Hepatocyte (in vitro differentiated cells): ENCODE measurements around the gene LRRFIP1. TPM values are rescaled to one million over a fixed set of nuclear protein-coding genes. Genes with fewer than 3 reads are reported as not detected.

Experiments
- DNase-seq: peaks from one replicate; pipeline ENCODE4 v3.0.0-alpha.2; 2016; ENCODE audit warnings: low spot score
- H2AFZ ChIP-seq: fragments of 200-600 bp; sonication (generic); 2 replicates; pipeline ENCODE4 v1.6.0; 2016; ENCODE audit warnings: antibody characterized with exemption, mild to moderate bottlenecking
- H3K27ac ChIP-seq: fragments of 200-600 bp; sonication (generic); 2 replicates; pipeline ENCODE4 v1.5.1; 2016; ENCODE audit warnings: mild to moderate bottlenecking
- H3K27me3 ChIP-seq: fragments of 200-600 bp; sonication (generic); 2 replicates; pipeline ENCODE4 v1.6.1; 2016
- H3K36me3 ChIP-seq: fragments of 200-600 bp; sonication (generic); replicated peaks from 2 replicates; pipeline ENCODE4 v1.5.1; 2016; ENCODE audit warnings: low read depth; ENCODE audit not compliant: insufficient read depth
- H3K4me1 ChIP-seq: fragments of 200-600 bp; sonication (generic); 2 replicates; pipeline ENCODE4 v1.5.1; 2016; ENCODE audit warnings: mild to moderate bottlenecking, moderate library complexity; ENCODE audit not compliant: insufficient read depth
- H3K4me2 ChIP-seq: fragments of 200-600 bp; sonication (generic); 2 replicates; pipeline ENCODE4 v1.6.0; 2016
- H3K4me3 ChIP-seq: fragments of 200-600 bp; sonication (generic); 2 replicates; pipeline ENCODE4 v1.5.1; 2016; ENCODE audit warnings: mild to moderate bottlenecking
- H3K79me2 ChIP-seq: fragments of 200-600 bp; sonication (generic); 2 replicates; pipeline ENCODE4 v1.6.0; 2017; ENCODE audit warnings: mild to moderate bottlenecking
- H3K9me2 ChIP-seq: fragments of 200-600 bp; sonication (generic); replicated peaks from 2 replicates; pipeline ENCODE4 v1.6.0; 2017; ENCODE audit warnings: mild to moderate bottlenecking; ENCODE audit not compliant: insufficient read depth
- H3K9me3 ChIP-seq: fragments of 200-600 bp; sonication (generic); 2 replicates; pipeline ENCODE4 v1.5.1; 2016; ENCODE audit warnings: low read depth, mild to moderate bottlenecking
- H4K20me1 ChIP-seq: fragments of 200-600 bp; sonication (generic); 2 replicates; pipeline ENCODE4 v1.6.0; 2016; ENCODE audit warnings: mild to moderate bottlenecking; ENCODE audit not compliant: insufficient read depth, poor library complexity, severe bottlenecking
- CTCF ChIP-seq: fragments of 200-600 bp; sonication (generic); IDR thresholded peaks from 2 replicates; pipeline ENCODE4 v1.5.1; 2016; ENCODE audit warnings: antibody characterized with exemption, mild to moderate bottlenecking; ENCODE audit not compliant: poor library complexity
- EZH2 ChIP-seq: fragments of 200-600 bp; sonication (generic); IDR thresholded peaks from 2 replicates; pipeline ENCODE4 v1.6.1; 2016; ENCODE audit warnings: antibody characterized with exemption, mild to moderate bottlenecking, borderline replicate concordance
- EZH2phosphoT487 ChIP-seq: fragments of 200-600 bp; sonication (generic); IDR thresholded peaks from one replicate; pipeline ENCODE4 v1.6.1; 2018; ENCODE audit warnings: antibody characterized with exemption, mild to moderate bottlenecking, low read depth, moderate library complexity; ENCODE audit not compliant: unreplicated experiment, severe bottlenecking
- WGBS: methylation state at CpG from one replicate; pipeline ENCODE4 v1.1.6; 2016; ENCODE audit warnings: low lambda C conversion rate; ENCODE audit errors: missing lambda C conversion rate; 5-methylcytosine and 5-hydroxymethylcytosine counted together
- polyA plus RNA-seq: library from polyadenylated mRNA; unstranded; fragments of >200 nt; fragmentation: Nextera tagmentation; extraction: Ambion mirVana; gene quantifications from 2 replicates; pipeline ENCODE4 v1.2.1, GENCODE V29; 2016
- total RNA-seq: library from RNA; depleted of rRNA; stranded (reverse); fragments of >200 nt; gene quantifications from 2 replicates; pipeline ENCODE4 v1.2.3, GENCODE V29; 2014

LRRFIP1 gene
- total and polyA plus RNA-seq, 2 experiments from 2014 or later: 42.7 to 64.1 TPM

GRCh38 chr2:237698358-237698694 lies 70.9 kb downstream of the LRRFIP1 start:
- peaks cover 97% of the 10 kb centered on the region for H3K79me2 ChIP-seq
- H3K4me1 ChIP-seq: peaks cover 83% of the 10 kb centered on the region
- H4K20me1 ChIP-seq: peaks cover 82% of the 10 kb centered on the region
- H3K9me3 ChIP-seq: no peaks in the 10 kb centered on the region
- no peaks in the 10 kb centered on the region for H3K27me3 ChIP-seq
- H3K4me3 ChIP-seq: no peak overlapping the region
- no peak overlapping the region for H2AFZ ChIP-seq
- WGBS: 76% methylated on average over 5 of the region's 5 CpGs
- peak overlapping the region; percentile 12 for H3K4me2 ChIP-seq
- H3K36me3 ChIP-seq: no peaks in the 10 kb centered on the region
- no peak for TF ChIP-seq EZH2phosphoT487
- TF ChIP-seq EZH2: no peak
- no peak for TF ChIP-seq CTCF
- H3K27ac ChIP-seq: peak overlapping the region; percentile 21
- H3K9me2 ChIP-seq: no peaks in the 10 kb centered on the region
- DNase-seq: no peak

- no peak overlapping the region for H2AFZ ChIP-seq
- H4K20me1 ChIP-seq: peaks cover 71% of the 10 kb centered on the region
- peak overlapping the region; percentile 69 for H3K4me2 ChIP-seq
- H3K9me2 ChIP-seq: no peaks in the 10 kb centered on the region
- no peaks in the 10 kb centered on the region for H3K9me3 ChIP-seq
- TF ChIP-seq EZH2 (no peak), CTCF (no peak), EZH2phosphoT487 (no peak)
- H3K4me3 ChIP-seq: no peak overlapping the region
- H3K27ac ChIP-seq: peak overlapping the region; percentile 20
- no peaks in the 10 kb centered on the region for H3K27me3 ChIP-seq
- peaks cover 84% of the 10 kb centered on the region for H3K4me1 ChIP-seq
- peaks cover 96% of the 10 kb centered on the region for H3K79me2 ChIP-seq
- WGBS: 96% methylated on average over 19 of the region's 19 CpGs
- DNase-seq: no peak
- no peaks in the 10 kb centered on the region for H3K36me3 ChIP-seq
Measured at GRCh38 chr2:237699870-237700511, 72.6 kb downstream of the LRRFIP1 start.

GRCh38 chr2:237700512-237701032 lies 73.2 kb downstream of the LRRFIP1 start:
- peaks cover 70% of the 10 kb centered on the region for H4K20me1 ChIP-seq

GRCh38 chr2:237701033-237701858 lies 73.9 kb downstream of the LRRFIP1 start:
- Histone ChIP-seq H3K9me3 (no peaks in the 10 kb centered on the region), H3K27me3 (no peaks in the 10 kb centered on the region), H3K36me3 (no peaks in the 10 kb centered on the region), H3K4me3 (no peak overlapping the region), H4K20me1 (peaks cover 64% of the 10 kb centered on the region), H2AFZ (no peak overlapping the region), H3K9me2 (no peaks in the 10 kb centered on the region), H3K4me2 (peak overlapping the region; percentile 69), H3K4me1 (peaks cover 76% of the 10 kb centered on the region), H3K79me2 (peaks cover 96% of the 10 kb centered on the region), H3K27ac (peak overlapping the region; percentile 90)
- WGBS: 86% methylated on average over 17 of the region's 17 CpGs
- no peak for DNase-seq
- TF ChIP-seq EZH2 (no peak), EZH2phosphoT487 (no peak), CTCF (no peak)

More at GRCh38 chr2:237700512-237701032, 73.2 kb downstream of the LRRFIP1 start:
- Histone ChIP-seq H3K27ac (peak overlapping the region; percentile 90), H3K4me3 (no peak overlapping the region), H3K9me2 (no peaks in the 10 kb centered on the region), H2AFZ (no peak overlapping the region), H3K79me2 (peaks cover 96% of the 10 kb centered on the region), H3K36me3 (no peaks in the 10 kb centered on the region), H3K27me3 (no peaks in the 10 kb centered on the region), H3K4me2 (peak overlapping the region; percentile 69), H3K4me1 (peaks cover 83% of the 10 kb centered on the region), H3K9me3 (no peaks in the 10 kb centered on the region)
- no peak for TF ChIP-seq EZH2
- 65% methylated on average over 13 of the region's 13 CpGs for WGBS
- DNase-seq: peak; percentile 70
